Motor neuron (in vitro differentiated cells): ENCODE data around the gene RAB25. TPM values are rescaled to one million over a fixed set of nuclear protein-coding genes. Genes with fewer than 3 reads are reported as not detected.
A peak's percentile ranks its signal among the peaks of the same experiment; 100 is the strongest.
"Not testable (repeated sequence)": the region's sequence is repeated elsewhere in the genome, so short reads cannot be mapped to it uniquely, and the experiment has no call there.

Experiments
- ATAC-seq, 8 experiments: fragments of 200-7000 bp; cut with Tn5 transposase; replicated peaks in 6 of 8; 2 replicates each; pipeline ENCODE4 v1.8.0; 2021; ENCODE audit warnings: mild to moderate bottlenecking in 8 of 8, moderate library complexity in 8 of 8
- H3K27ac ChIP-seq, 2 donors: fragments of 250-450 bp; sonication (Bioruptor Pico); 2 replicates each; pipeline ENCODE4 v1.9.0; 2021; ENCODE audit warnings: antibody characterized with exemption in 2 of 2, mild to moderate bottlenecking in 2 of 2, moderate library complexity in 1 of 2
- H3K4me1 ChIP-seq, 2 donors: fragments of 250-450 bp; sonication (Bioruptor Pico); replicated peaks in 1 of 2; 2 replicates each; pipeline ENCODE4 v1.6.1; 2021; ENCODE audit warnings: antibody characterized with exemption in 2 of 2, mild to moderate bottlenecking in 2 of 2, moderate library complexity in 1 of 2
- H3K4me3 ChIP-seq, 5 donors: fragments of 250-450 bp; sonication (Bioruptor Pico); 2 replicates each; pipeline ENCODE4 v1.9.0; 2021; ENCODE audit warnings: antibody characterized with exemption in 5 of 5, mild to moderate bottlenecking in 5 of 5, moderate library complexity in 4 of 5
- WGBS, 10 experiments: fragments of 450-650 bp; shearing (Covaris generic); methylation state at CpG; one replicate each; pipeline ENCODE4 v1.0.0; 2022; 5-methylcytosine and 5-hydroxymethylcytosine counted together
- in situ Hi-C, 9 experiments: fragments of 400-800 bp; cut with MboI; loops; one replicate each; pipeline ENCODE4 v1.15.0; 2021; ENCODE audit warnings: low sequenced_read_pairs in 9 of 9, low pct_unique_long_range_greater_than_20kb in 2 of 9; ENCODE audit not compliant: unreplicated experiment in 9 of 9
- total RNA-seq, 8 experiments: library from RNA; unstranded; fragments of 300-600 nt; gene quantifications; 2 replicates each; pipeline versions ENCODE4 v1.2.3 to v1.2.4, GENCODE V29; 2022

Gene RAB25
- total RNA-seq, 8 experiments from 2014 or later = 0.50 to 1.3 (median 1.1) TPM; not detected in 3

GRCh38 chr1:156110252-156110651 lies 49.3 kb downstream of the RAB25 start:
- 75 to 100% (median 90%) methylated on average over 2 of the region's 2 CpGs; no CpG with 5 or more reads in 5 of the 10 experiments for WGBS, 10 experiments
- H3K4me3 ChIP-seq = no peak overlapping the region
- in situ Hi-C loops = no loop called here
- no peak for ATAC-seq
- no peak overlapping the region for H3K27ac ChIP-seq
- peaks cover 43 to 45% of the 10 kb centered on the region in 2 donors for H3K4me1 ChIP-seq

- no peak for ATAC-seq
Observed at GRCh38 chr1:156111355-156111962, 50.5 kb downstream of the RAB25 start.

GRCh38 chr1:156112276-156113137 lies 51.5 kb downstream of the RAB25 start:
- WGBS, 10 experiments = 40 to 100% (median 82%) methylated on average over 1 to 10 of the region's 10 CpGs; no CpG with 5 or more reads in 1 of the 10 experiments
- no peak overlapping the region for H3K27ac ChIP-seq
- in situ Hi-C loops = no loop called here
- ATAC-seq = no peak
- H3K4me3 ChIP-seq = no peak overlapping the region
- H3K4me1 ChIP-seq = peaks cover 27 to 34% of the 10 kb centered on the region in 2 donors

More at GRCh38 chr1:156111355-156111962, 50.5 kb downstream of the RAB25 start:
- H3K27ac ChIP-seq = no peak overlapping the region
- peaks cover 36 to 44% of the 10 kb centered on the region in 2 donors for H3K4me1 ChIP-seq
- 20 to 100% (median 86%) methylated on average over 1 to 4 of the region's 4 CpGs; no CpG with 5 or more reads in 2 of the 10 experiments for WGBS, 10 experiments
- in situ Hi-C loops = no loop called here
- no peak overlapping the region for H3K4me3 ChIP-seq

GRCh38 chr1:156113282-156113950 lies 52.5 kb downstream of the RAB25 start:
- in situ Hi-C loops = no loop called here
- Histone ChIP-seq H3K27ac (peak overlapping the region in 1 of 2 donors; percentile 24), H3K4me3 (no peak overlapping the region), H3K4me1 (peaks cover 27 to 34% of the 10 kb centered on the region in 2 donors)
- ATAC-seq = peak in 5 of 8 experiments; percentile 1 to 9 (median 2)
- 0 to 64% (median 43%) methylated on average over 1 to 3 of the region's 4 CpGs; no CpG with 5 or more reads in 2 of the 10 experiments for WGBS, 10 experiments

- peak within 1 kb of the TSS in 1 of 2 donors; percentile 24 for H3K27ac ChIP-seq
- WGBS, 10 experiments = 0 to 21% (median 14%) methylated on average over 1 to 11 of the region's 37 CpGs; no CpG with 5 or more reads in 6 of the 10 experiments
- peaks cover 27 to 39% of the 10 kb centered on the region in 2 donors for H3K4me1 ChIP-seq
- peak within 1 kb of the TSS; percentile 21 to 51 (median 37) for H3K4me3 ChIP-seq
- in situ Hi-C loops = no loop called here
- ATAC-seq = peak; percentile 68 to 90 (median 86)
Observed at GRCh38 chr1:156114101-156114918, 53.4 kb downstream of the RAB25 start, which contains the start of gene LMNA. TSS of gene LMNA (plus strand) at chr1:156114711. CDS start at chr1:156114919, 208 bp downstream.

DNA sequence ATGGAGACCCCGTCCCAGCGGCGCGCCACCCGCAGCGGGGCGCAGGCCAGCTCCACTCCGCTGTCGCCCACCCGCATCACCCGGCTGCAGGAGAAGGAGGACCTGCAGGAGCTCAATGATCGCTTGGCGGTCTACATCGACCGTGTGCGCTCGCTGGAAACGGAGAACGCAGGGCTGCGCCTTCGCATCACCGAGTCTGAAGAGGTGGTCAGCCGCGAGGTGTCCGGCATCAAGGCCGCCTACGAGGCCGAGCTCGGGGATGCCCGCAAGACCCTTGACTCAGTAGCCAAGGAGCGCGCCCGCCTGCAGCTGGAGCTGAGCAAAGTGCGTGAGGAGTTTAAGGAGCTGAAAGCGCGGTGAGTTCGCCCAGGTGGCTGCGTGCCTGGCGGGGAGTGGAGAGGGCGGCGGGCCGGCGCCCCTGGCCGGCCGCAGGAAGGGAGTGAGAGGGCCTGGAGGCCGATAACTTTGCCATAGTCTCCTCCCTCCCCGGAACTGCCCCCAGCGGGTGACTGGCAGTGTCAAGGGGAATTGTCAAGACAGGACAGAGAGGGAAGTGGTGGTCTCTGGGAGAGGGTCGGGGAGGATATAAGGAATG lies 54.1 kb downstream of the RAB25 start:
- Histone ChIP-seq H3K27ac (no peak overlapping the region), H3K4me1 (peaks cover 27 to 41% of the 10 kb centered on the region in 2 donors), H3K4me3 (peak overlapping the region; percentile 21 to 51 (median 37))
- in situ Hi-C loops = no loop called here
- ATAC-seq = peak in 3 of 8 experiments; percentile 4 to 9 (median 7)
- WGBS, 10 experiments = 0 to 43% (median 33%) methylated on average over 2 to 39 of the region's 49 CpGs; no CpG with 5 or more reads in 5 of the 10 experiments

GRCh38 chr1:156115514-156116374 lies 54.8 kb downstream of the RAB25 start:
- H3K4me3 ChIP-seq = peak overlapping the region in 4 of 5 donors; percentile 31 to 51 (median 42)
- peaks cover 27 to 41% of the 10 kb centered on the region in 2 donors for H3K4me1 ChIP-seq
- ATAC-seq = peak in 4 of 8 experiments; percentile 1 to 14 (median 6)
- no peak overlapping the region for H3K27ac ChIP-seq
- WGBS, 10 experiments = 0 to 82% (median 66%) methylated on average over 1 to 13 of the region's 19 CpGs; no CpG with 5 or more reads in 3 of the 10 experiments
- in situ Hi-C loops = no loop called here

DNA sequence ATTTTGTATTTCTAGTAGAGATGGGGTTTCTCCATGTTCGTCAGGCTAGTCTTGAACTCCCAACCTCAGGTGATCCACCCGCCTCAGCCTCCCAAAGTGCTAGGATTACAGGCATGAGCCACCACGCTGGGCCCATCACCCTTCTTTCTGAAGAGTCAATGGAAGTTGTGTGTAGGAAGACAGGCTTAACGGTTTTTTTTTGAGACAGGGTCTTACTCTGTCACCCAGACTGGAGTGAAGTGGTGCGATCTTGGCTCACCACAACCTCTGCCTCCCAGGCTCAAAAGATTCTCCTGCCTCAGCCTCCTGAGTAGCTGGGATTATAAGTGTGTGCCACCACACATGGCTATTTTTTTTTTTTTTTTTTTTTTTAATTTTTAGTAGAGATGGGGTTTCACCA lies 55.8 kb downstream of the RAB25 start:
- H3K27ac ChIP-seq, ATAC-seq, H3K4me3 ChIP-seq, in situ Hi-C loops: not testable (repeated sequence)
- peaks cover 27 to 41% of the 10 kb centered on the region in 2 donors for H3K4me1 ChIP-seq
- WGBS, 10 experiments = 15 to 100% (median 95%) methylated on average over 2 to 5 of the region's 5 CpGs; no CpG with 5 or more reads in 6 of the 10 experiments

- in situ Hi-C loops = no loop called here
- Histone ChIP-seq H3K4me1 (peaks cover 30 to 47% of the 10 kb centered on the region in 2 donors), H3K4me3 (no peak overlapping the region), H3K27ac (no peak overlapping the region)
- WGBS, 10 experiments = 0 to 100% (median 89%) methylated on average over 4 to 13 of the region's 13 CpGs
- ATAC-seq = no peak
Observed at GRCh38 chr1:156117414-156118176, 56.6 kb downstream of the RAB25 start.

DNA sequence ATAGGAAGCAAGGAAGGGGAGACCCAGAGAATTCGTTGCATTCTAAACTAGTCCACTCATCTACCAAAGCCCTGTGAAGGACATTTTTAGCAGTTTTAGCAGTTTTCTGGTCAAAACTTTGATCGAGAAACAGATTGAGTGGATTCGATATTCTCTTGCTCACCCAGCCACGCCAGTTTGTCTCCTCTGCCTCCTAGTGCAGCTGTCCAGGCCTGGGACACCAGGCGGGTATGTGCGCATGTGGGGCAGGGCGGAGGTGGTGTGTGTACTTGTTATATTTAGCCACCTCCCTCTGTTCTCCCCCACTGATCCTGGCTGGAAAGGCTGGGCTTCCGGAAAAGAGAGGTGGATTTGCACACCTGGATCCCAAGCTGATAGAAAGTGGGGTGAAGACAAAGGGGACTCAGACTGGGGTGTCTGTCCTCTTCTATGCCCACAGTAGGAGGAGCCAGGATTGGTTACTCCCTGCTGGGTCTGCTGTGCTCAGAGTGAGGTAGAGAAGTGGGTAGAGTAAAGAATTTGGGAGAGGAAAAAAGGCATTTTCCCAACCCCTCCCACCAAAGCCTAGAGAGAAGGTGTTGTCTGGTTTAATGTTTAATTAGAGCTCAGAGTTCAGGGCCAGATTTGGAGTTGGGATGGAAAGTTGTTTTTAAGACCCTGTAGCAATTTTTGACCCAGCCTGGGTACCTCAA lies 57.4 kb downstream of the RAB25 start:
- 0 to 91% (median 83%) methylated on average over 1 to 8 of the region's 8 CpGs; no CpG with 5 or more reads in 3 of the 10 experiments for WGBS, 10 experiments
- ATAC-seq = peak in 2 of 8 experiments; percentile 1 to 23

More for the DNA sequence above, 57.4 kb downstream of the RAB25 start:
- Histone ChIP-seq H3K27ac (no peak overlapping the region), H3K4me1 (peaks cover 26 to 49% of the 10 kb centered on the region in 2 donors), H3K4me3 (no peak overlapping the region)
- in situ Hi-C loops = no loop called here
